Stimulated activated CD8-positive, alpha-beta memory T cell treated with anti-CD3 and anti-CD28 coated beads, Interleukin-2, amount 100 ng/mL, for 48 hours (primary cell): Measurements from ENCODE around the gene IP6K3.

Source experiments
- DNase-seq, 2 donors: peaks; one replicate each; pipeline ENCODE4 v3.0.0-alpha.2; 2020; ENCODE audit warnings: low read depth in 2 of 2

The IP6K3 gene

GRCh38 chr6:33759887-33760629, 13.4 kb upstream of the IP6K3 start:
- no peak for DNase-seq

- DNase-seq: no peak
These were observed 12.1 kb upstream of the IP6K3 start for GRCh38 chr6:33758815-33759216.

- no peak for DNase-seq
These were observed 11.2 kb upstream of the IP6K3 start for GRCh38 chr6:33757906-33758305.

GRCh38 chr6:33757113-33757512, 10.4 kb upstream of the IP6K3 start:
- DNase-seq: no peak

GRCh38 chr6:33756211-33756954, 9.7 kb upstream of the IP6K3 start:
- no peak for DNase-seq

GRCh38 chr6:33755070-33755869, 8.6 kb upstream of the IP6K3 start:
- DNase-seq: no peak

- no peak for DNase-seq
These were observed 7.5 kb upstream of the IP6K3 start for GRCh38 chr6:33754222-33754621.

- no peak for DNase-seq
These were observed 5.9 kb upstream of the IP6K3 start for GRCh38 chr6:33752646-33753015.

GRCh38 chr6:33751771-33752645, 5.3 kb upstream of the IP6K3 start:
- DNase-seq: no peak

- no peak for DNase-seq
These were observed 3.7 kb upstream of the IP6K3 start for GRCh38 chr6:33750244-33750991.

GRCh38 chr6:33749401-33749800, 2.7 kb upstream of the IP6K3 start:
- no peak for DNase-seq

- DNase-seq: no peak
These were observed 2.1 kb upstream of the IP6K3 start for GRCh38 chr6:33748841-33749240.

GRCh38 chr6:33747823-33748222, 1.1 kb upstream of the IP6K3 start:
- no peak for DNase-seq

GRCh38 chr6:33746036-33746600, 587 bp downstream of the IP6K3 start:
- DNase-seq: no peak

GRCh38 chr6:33745548-33745947, 1.2 kb downstream of the IP6K3 start:
- DNase-seq: no peak

GRCh38 chr6:33744895-33745546, 1.7 kb downstream of the IP6K3 start:
- DNase-seq: no peak

- peak; percentile 44 to 57 for DNase-seq
These were observed 2.5 kb downstream of the IP6K3 start for GRCh38 chr6:33744001-33744848.

GRCh38 chr6:33742837-33743236, 3.9 kb downstream of the IP6K3 start:
- DNase-seq: no peak

- DNase-seq: no peak
These were observed 4.6 kb downstream of the IP6K3 start for GRCh38 chr6:33742092-33742491.
